Kidney tubule cell (primary cell): ENCODE measurements around the gene RHOF.
"Not testable (repeated sequence)": the region's sequence is repeated elsewhere in the genome, so short reads cannot be mapped to it uniquely, and the experiment has no call there.

Experiments used
- DNase-seq: peaks from one replicate; pipeline ENCODE4 v3.0.0-alpha.2; 2018; ENCODE audit warnings: low spot score

The RHOF gene

DNA sequence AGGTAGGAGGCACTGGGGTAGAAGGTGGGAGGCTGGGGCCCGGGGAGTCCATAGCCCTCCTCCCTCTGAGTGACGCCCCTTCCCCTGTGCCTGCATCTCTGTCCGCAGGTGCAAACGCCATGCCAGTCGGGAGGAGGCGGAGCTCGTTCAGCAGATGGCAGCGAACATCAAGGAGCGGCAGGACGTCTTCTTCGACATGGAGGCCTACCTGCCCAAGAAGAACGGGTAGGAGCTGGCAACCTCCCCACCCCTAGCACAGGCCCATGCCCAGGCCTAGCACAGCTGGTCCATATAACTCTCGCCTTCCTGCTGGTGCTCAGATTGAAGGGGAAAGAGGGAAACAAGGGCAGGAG lies 45.3 kb downstream of the RHOF start:
- DNase-seq: no peak

DNA sequence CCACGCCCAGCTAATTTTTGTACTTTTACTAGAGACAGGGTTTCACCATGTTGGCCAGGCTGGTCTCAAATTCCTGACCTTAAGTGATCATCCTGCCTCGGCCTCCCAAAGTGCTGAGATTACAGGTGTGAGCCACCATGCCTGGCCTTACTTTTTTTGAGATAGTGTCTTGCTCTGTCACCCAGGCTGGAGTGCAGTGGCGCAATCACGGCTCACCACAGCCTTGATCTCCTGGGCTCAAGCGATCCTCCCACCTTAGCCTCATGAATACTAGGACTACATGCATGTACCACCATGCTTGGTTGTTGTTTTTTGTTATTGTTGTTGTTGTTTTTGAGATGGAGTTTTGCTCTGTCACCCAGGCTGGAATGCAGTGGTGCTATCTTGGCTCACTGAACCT lies 47.9 kb downstream of the RHOF start:
- not testable (repeated sequence) for DNase-seq

DNA sequence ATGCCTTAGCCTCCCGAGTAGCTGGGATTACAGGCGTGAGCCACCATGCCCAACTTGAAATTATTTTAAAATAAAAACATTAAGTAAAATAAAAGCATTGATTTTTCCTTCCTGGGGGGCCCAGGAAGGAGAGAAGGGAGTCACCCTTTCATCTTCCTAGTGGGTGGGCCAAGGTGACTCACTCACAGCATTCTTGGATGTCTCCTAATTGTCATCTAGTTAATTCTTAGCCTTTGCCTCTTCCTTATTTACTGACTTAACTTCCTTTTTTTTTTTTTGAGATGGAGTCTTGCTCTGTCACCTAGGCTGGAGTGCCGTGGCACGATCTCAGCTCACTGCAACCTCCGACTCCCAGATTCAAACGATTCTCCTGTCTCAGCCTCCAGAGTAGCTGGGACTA lies 51.7 kb downstream of the RHOF start:
- peak; percentile 54 for DNase-seq

- DNase-seq: no peak
Observed at GRCh38 chr12:121740847-121741246, 52.6 kb downstream of the RHOF start.

- no peak for DNase-seq
Observed at GRCh38 chr12:121738340-121738858, 55.1 kb downstream of the RHOF start.

DNA sequence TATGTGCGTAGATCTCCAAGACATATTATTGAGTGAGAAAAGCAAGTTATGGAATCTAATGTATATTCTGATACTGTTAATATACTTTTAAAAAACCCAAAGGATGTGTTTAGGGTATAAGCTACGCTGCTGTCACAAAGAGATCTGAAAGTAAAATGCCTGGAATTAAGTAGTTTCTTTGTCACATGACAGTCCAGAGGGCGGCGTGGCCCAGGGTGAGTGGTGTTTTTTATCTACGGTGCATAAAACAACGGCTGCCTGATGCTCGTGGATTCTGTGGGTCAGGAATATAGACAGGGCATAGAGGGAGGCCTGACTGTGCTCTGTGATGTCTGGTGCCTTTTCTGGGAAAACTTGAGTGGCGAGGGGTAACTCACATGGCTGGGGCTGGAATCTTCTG lies 59.6 kb downstream of the RHOF start:
- no peak for DNase-seq

GRCh38 chr12:121731473-121731872 lies 62.0 kb downstream of the RHOF start:
- DNase-seq: no peak

- DNase-seq: no peak
Observed at GRCh38 chr12:121729021-121729420, 64.5 kb downstream of the RHOF start.
